KMS-11 (cell line): ENCODE measurements around the gene P2RY1.

Source experiments
- H2AFZ ChIP-seq: fragments of 200-600 bp; sonication (generic); 2 replicates; pipeline ENCODE4 v1.6.1; 2016; ENCODE audit warnings: antibody characterized with exemption, mixed run types, low read depth
- H3K27ac ChIP-seq: fragments of 200-600 bp; sonication (generic); 2 replicates; pipeline ENCODE4 v1.6.1; 2016; ENCODE audit warnings: mild to moderate bottlenecking, mixed run types
- H3K27me3 ChIP-seq: fragments of 200-600 bp; sonication (generic); 2 replicates; pipeline ENCODE4 v1.6.1; 2017; ENCODE audit warnings: mild to moderate bottlenecking, low read depth, mixed run types, moderate library complexity; ENCODE audit not compliant: insufficient read depth
- H3K36me3 ChIP-seq: fragments of 200-600 bp; sonication (generic); 2 replicates; pipeline ENCODE4 v1.6.1; 2017; ENCODE audit warnings: mild to moderate bottlenecking, mixed run types; ENCODE audit not compliant: insufficient read depth
- H3K4me1 ChIP-seq: fragments of 200-600 bp; sonication (generic); 2 replicates; pipeline ENCODE4 v1.6.1; 2016; ENCODE audit warnings: mild to moderate bottlenecking, low read depth, mixed run types; ENCODE audit not compliant: poor library complexity, severe bottlenecking
- H3K4me2 ChIP-seq: fragments of 200-600 bp; sonication (generic); 2 replicates; pipeline ENCODE4 v1.7.0; 2016; ENCODE audit warnings: mild to moderate bottlenecking, mixed run types
- H3K4me3 ChIP-seq: fragments of 200-600 bp; sonication (generic); IDR thresholded peaks from 2 replicates; pipeline ENCODE4 v1.6.1; 2017; ENCODE audit warnings: low read depth, low read length, mixed read lengths; ENCODE audit not compliant: insufficient read depth
- H3K79me2 ChIP-seq: fragments of 200-600 bp; sonication (generic); 2 replicates; pipeline ENCODE4 v1.6.1; 2016; ENCODE audit warnings: low read depth, mixed run types; ENCODE audit not compliant: insufficient read depth
- H3K9ac ChIP-seq: fragments of 200-600 bp; sonication (generic); 2 replicates; pipeline ENCODE4 v1.6.1; 2016; ENCODE audit warnings: mild to moderate bottlenecking, mixed run types
- H4K20me1 ChIP-seq: fragments of 200-600 bp; sonication (generic); 2 replicates; pipeline ENCODE4 v1.6.1; 2016; ENCODE audit warnings: mild to moderate bottlenecking, mixed run types; ENCODE audit not compliant: insufficient read depth
- CTCF ChIP-seq: fragments of 200-600 bp; sonication (generic); conservative IDR thresholded peaks from 2 replicates; pipeline ENCODE4 v1.6.1; 2017; ENCODE audit warnings: low read depth, mild to moderate bottlenecking, antibody characterized with exemption, low read length, moderate library complexity, mixed read lengths

Gene P2RY1

GRCh38 chr3:152828075-152828840 is 6.7 kb upstream of the P2RY1 start:
- Histone ChIP-seq H2AFZ (no peak overlapping the region), H3K9ac (no peak overlapping the region), H3K4me1 (no peaks in the 10 kb centered on the region), H3K4me3 (no peak overlapping the region), H4K20me1 (no peaks in the 10 kb centered on the region), H3K27ac (no peak overlapping the region), H3K27me3 (no peaks in the 10 kb centered on the region), H3K4me2 (no peak overlapping the region), H3K79me2 (no peaks in the 10 kb centered on the region), H3K36me3 (no peaks in the 10 kb centered on the region)
- no peak for TF ChIP-seq CTCF

GRCh38 chr3:152830245-152830644 is 4.7 kb upstream of the P2RY1 start:
- H4K20me1 ChIP-seq: no peaks in the 10 kb centered on the region
- H2AFZ ChIP-seq: no peak overlapping the region
- no peak overlapping the region for H3K27ac ChIP-seq
- H3K9ac ChIP-seq: no peak overlapping the region
- no peak overlapping the region for H3K4me2 ChIP-seq
- no peak for TF ChIP-seq CTCF
- no peak overlapping the region for H3K4me3 ChIP-seq
- no peaks in the 10 kb centered on the region for H3K79me2 ChIP-seq
- peaks cover 8% of the 10 kb centered on the region for H3K4me1 ChIP-seq
- H3K27me3 ChIP-seq: no peaks in the 10 kb centered on the region
- H3K36me3 ChIP-seq: no peaks in the 10 kb centered on the region

- no peaks in the 10 kb centered on the region for H4K20me1 ChIP-seq
- H2AFZ ChIP-seq: no peak overlapping the region
- H3K9ac ChIP-seq: no peak overlapping the region
- no peak for TF ChIP-seq CTCF
- H3K4me1 ChIP-seq: peaks cover 8% of the 10 kb centered on the region
- no peaks in the 10 kb centered on the region for H3K36me3 ChIP-seq
- H3K27ac ChIP-seq: no peak overlapping the region
- H3K4me3 ChIP-seq: no peak overlapping the region
- H3K4me2 ChIP-seq: no peak overlapping the region
- H3K79me2 ChIP-seq: no peaks in the 10 kb centered on the region
- no peaks in the 10 kb centered on the region for H3K27me3 ChIP-seq
These were observed 2.9 kb upstream of the P2RY1 start for GRCh38 chr3:152832046-152832445.

- Histone ChIP-seq H3K36me3 (no peaks in the 10 kb centered on the region), H3K4me1 (peaks cover 8% of the 10 kb centered on the region), H3K27ac (no peak overlapping the region), H3K27me3 (no peaks in the 10 kb centered on the region), H2AFZ (no peak overlapping the region), H3K4me3 (no peak overlapping the region), H4K20me1 (no peaks in the 10 kb centered on the region), H3K79me2 (no peaks in the 10 kb centered on the region), H3K9ac (no peak overlapping the region), H3K4me2 (no peak overlapping the region)
- no peak for TF ChIP-seq CTCF
These were observed 1.8 kb upstream of the P2RY1 start for GRCh38 chr3:152833089-152833488.
